GM12878 (cell line): Measurements from ENCODE around the gene RRBP1. TPM values are rescaled to one million over a fixed set of nuclear protein-coding genes. Genes with fewer than 3 reads are reported as not detected.

ENCODE experiments used
- ATAC-seq: fragments of 200-7000 bp; cut with Tn5 transposase; 3 replicates; pipeline ENCODE4 v1.9.1; 2020; ENCODE audit warnings: mild to moderate bottlenecking, moderate library complexity
- BruUV-seq: library from RNA; stranded (reverse); fragments of 400-500 nt; replicated peaks from 2 replicates; lab custom pipeline; 2021; lab: Mats Ljungman, UMichigan
- CTCF ChIA-PET: fragments of 300-600 bp; sonication (Branson Sonifier 250); formaldehyde crosslinking; extraction: SDS; loops from one replicate; lab custom pipeline; 2021; ENCODE audit warnings: inconsistent platforms; lab: Yijun Ruan, JAX
- POLR2A ChIA-PET: fragments of 350-600 bp; formaldehyde crosslinking; extraction: SDS; loops from one replicate; lab custom pipeline; 2021; ENCODE audit warnings: inconsistent platforms; lab: Charles Lee
- RAD21 ChIA-PET: fragments of 300-600 bp; sonication (Branson Sonifier 250); formaldehyde crosslinking; loops from one replicate; lab custom pipeline; 2023; ENCODE audit warnings: antibody characterized with exemption; ENCODE audit not compliant: unreplicated experiment; lab: Charles Lee
- SMC1A ChIA-PET: fragments of 300-600 bp; sonication (Branson Sonifier 250); formaldehyde crosslinking; loops from one replicate; lab custom pipeline; 2023; ENCODE audit not compliant: unreplicated experiment, uncharacterized antibody; lab: Charles Lee
- DNase-seq: peaks from one replicate; pipeline ENCODE4 v3.0.0-alpha.2; 2011; ENCODE audit warnings: low read depth, low spot score
- FAIRE-seq: peaks from 3 replicates; lab custom pipeline; 2011; peaks lifted over from hg19 to GRCh38; lab: Jason Lieb, UNC
- H2AFZ ChIP-seq: 2 replicates; pipeline ENCODE4 v1.6.0; 2011; ENCODE audit warnings: low read depth, low read length, control low read depth; ENCODE audit not compliant: control insufficient read depth
- H3K27ac ChIP-seq: 2 replicates; pipeline ENCODE4 v1.5.1; 2011; ENCODE audit warnings: control low read depth; ENCODE audit not compliant: control insufficient read depth, insufficient read depth
- H3K27me3 ChIP-seq, 2 experiments: replicated peaks in 1 of 2; 2 replicates each; pipeline versions ENCODE4 v1.6.0 to v1.6.1; 2011; ENCODE audit warnings: low read length in 1 of 2; ENCODE audit not compliant: control insufficient read depth in 2 of 2, insufficient read depth in 2 of 2
- H3K36me3 ChIP-seq, 2 experiments: 2 replicates each; pipeline ENCODE4 v1.5.1; 2011; ENCODE audit warnings: low read length in 1 of 2; ENCODE audit not compliant: control insufficient read depth in 2 of 2, insufficient read depth in 2 of 2
- H3K4me1 ChIP-seq: 2 replicates; pipeline ENCODE4 v1.6.1; 2011; ENCODE audit warnings: mild to moderate bottlenecking, low read length, moderate library complexity, mixed read lengths; ENCODE audit not compliant: control insufficient read depth, insufficient read depth
- H3K4me2 ChIP-seq: 2 replicates; pipeline ENCODE4 v1.6.0; 2011; ENCODE audit warnings: control low read depth; ENCODE audit not compliant: control insufficient read depth, insufficient read depth
- H3K4me3 ChIP-seq: fragments of 200-600 bp; sonication (generic); 2 replicates; pipeline ENCODE4 v1.5.1; 2016
- H3K79me2 ChIP-seq: 2 replicates; pipeline ENCODE4 v1.6.0; 2011; ENCODE audit warnings: low read length; ENCODE audit not compliant: control insufficient read depth, insufficient read depth
- H3K9ac ChIP-seq: 2 replicates; pipeline ENCODE4 v1.8.0; 2011; ENCODE audit warnings: low read length, control low read depth, mixed read lengths; ENCODE audit not compliant: control insufficient read depth, insufficient read depth
- H3K9me3 ChIP-seq: replicated peaks from 3 replicates; pipeline ENCODE4 v1.5.1; 2011; ENCODE audit warnings: mild to moderate bottlenecking, low read length; ENCODE audit not compliant: control insufficient read depth, insufficient read depth
- H4K20me1 ChIP-seq: 2 replicates; pipeline ENCODE4 v1.6.0; 2011; ENCODE audit not compliant: control insufficient read depth, insufficient read depth
- ATF7 ChIP-seq: fragments of 450-650 bp; IDR thresholded peaks from 2 replicates; pipeline ENCODE4 v1.6.1; 2016; ENCODE audit warnings: low read depth, mild to moderate bottlenecking
- CEBPB ChIP-seq, 2 experiments: fragments of 150-350 bp in 1 of 2; IDR thresholded peaks; 2 replicates each; pipeline ENCODE4 v1.6.1; 2012 to 2014; ENCODE audit warnings: low read depth in 2 of 2, low read length in 2 of 2, borderline replicate concordance in 1 of 2, inconsistent platforms in 1 of 2
- MEF2B ChIP-seq: fragments of 450-650 bp; IDR thresholded peaks from 2 replicates; pipeline ENCODE4 v1.6.1; 2018; ENCODE audit warnings: mild to moderate bottlenecking, moderate library complexity; ENCODE audit not compliant: partially characterized antibody, poor library complexity, severe bottlenecking
- MTA3 ChIP-seq: IDR thresholded peaks from 2 replicates; pipeline ENCODE4 v1.6.1; 2012; ENCODE audit warnings: low read length, inconsistent platforms, borderline replicate concordance
- NFXL1 ChIP-seq: fragments of 450-650 bp; IDR thresholded peaks from 2 replicates; pipeline ENCODE4 v1.6.1; 2017; ENCODE audit warnings: antibody characterized with exemption, mild to moderate bottlenecking, borderline replicate concordance
- POLR2A ChIP-seq: IDR thresholded peaks from 2 replicates; pipeline ENCODE4 v1.6.1; 2011; ENCODE audit warnings: low read depth, mild to moderate bottlenecking, low read length
- RAD21 ChIP-seq: IDR thresholded peaks from 2 replicates; pipeline ENCODE4 v1.6.1; 2011; ENCODE audit warnings: mild to moderate bottlenecking, low read depth, low read length, moderate library complexity; ENCODE audit not compliant: insufficient read depth
- RBBP5 ChIP-seq: fragments of 200-600 bp; sonication (generic); conservative IDR thresholded peaks from 2 replicates; pipeline ENCODE4 v1.6.1; 2016
- ZBTB11 ChIP-seq: fragments of 450-650 bp; formaldehyde crosslinking; IDR thresholded peaks from 2 replicates; pipeline ENCODE4 v1.5.0; 2022; ENCODE audit warnings: mild to moderate bottlenecking, missing genetic modification characterization
- WGBS: methylation state at CpG from one replicate; pipeline ENCODE4 v1.1.6; 2016; ENCODE audit warnings: low lambda C conversion rate; ENCODE audit not compliant: insufficient replicate concordance, insufficient coverage; ENCODE audit errors: missing lambda C conversion rate; 5-methylcytosine and 5-hydroxymethylcytosine counted together
- in situ Hi-C: fragments of 300-500 bp; cut with MboI; formaldehyde crosslinking; loops from 9 replicates; pipeline ENCODE4 v1.14.3; 2018; ENCODE audit warnings: mixed read lengths
- intact Hi-C: fragments of 100-400 bp; cut with micrococcal nuclease; formaldehyde crosslinking; loops from one replicate; pipeline ENCODE4 v1.14.2; 2022; ENCODE audit not compliant: unreplicated experiment
- polyA plus RNA-seq, 11 experiments: library from polyadenylated mRNA; depleted of rRNA in 4 of 11; unstranded in 6 of 11; stranded (reverse) in 5 of 11; fragments of >200 nt; fragmentation: Nextera tagmentation in 4 of 11; fragmentation: Illumina TruSeq in 1 of 11; extraction: Ambion mirVana in 4 of 11; extraction: Trizol in 1 of 11; gene quantifications; 1 replicate in 1 of 11; 2 replicates in 10 of 11; pipeline versions ENCODE4 v1.2.1 to v1.2.3, GENCODE V29; 2011 to 2016; ENCODE audit warnings: inconsistent platforms in 2 of 11, missing spikeins in 2 of 11, low read depth in 1 of 11
- total RNA-seq, 4 experiments: library from RNA; depleted of rRNA in 3 of 4; stranded (reverse); fragments of >200 nt in 3 of 4; fragmentation: Illumina TruSeq in 1 of 4; extraction: Trizol in 1 of 4; gene quantifications; 2 replicates each; pipeline versions ENCODE4 v1.2.1 to v1.2.3, GENCODE V29; 2013 to 2021

The RRBP1 gene
- total and polyA plus RNA-seq, 10 of the 15 experiments (the other 5 are each of a cell fraction or from before 2014, with no cell fraction given): 1.2 to 57.4 (median 24.6) TPM

GRCh38 chr20:17612287-17612991 is 69.6 kb downstream of the RRBP1 start:
- intact Hi-C loops (no loop called here), in situ Hi-C loops (no loop called here)
- no peaks in the 10 kb centered on the region for H3K4me1 ChIP-seq
- no peak; the same call in 1 of the 3 replicates for ATAC-seq
- RAD21 ChIA-PET: no interaction called here
- H3K36me3 ChIP-seq: peaks cover 4 to 5% of the 10 kb centered on the region in 2 experiments; a peak in 3 of 4 replicates
- FAIRE-seq: no peak
- BruUV-seq: no TSS peak
- no peak overlapping the region for H3K9ac ChIP-seq
- no peaks in the 10 kb centered on the region for H4K20me1 ChIP-seq
- H3K4me3 ChIP-seq: no peak overlapping the region
- no peak overlapping the region for H2AFZ ChIP-seq
- 70% methylated on average over 15 of the region's 16 CpGs for WGBS
- SMC1A ChIA-PET: no interaction called here
- POLR2A ChIA-PET: no interaction called here
- CTCF ChIA-PET: no interaction called here
- no peaks in the 10 kb centered on the region for H3K79me2 ChIP-seq
- no peak for DNase-seq
- TF ChIP-seq RBBP5 (no peak), POLR2A (peak; percentile 47)
- no peak overlapping the region for H3K27ac ChIP-seq
- H3K4me2 ChIP-seq: no peak overlapping the region
- no peaks in the 10 kb centered on the region for H3K27me3 ChIP-seq
- no peaks in the 10 kb centered on the region for H3K9me3 ChIP-seq

- Histone ChIP-seq H3K9me3 (no peaks in the 10 kb centered on the region), H3K4me2 (no peak overlapping the region), H2AFZ (no peak overlapping the region), H3K79me2 (no peaks in the 10 kb centered on the region), H3K4me3 (no peak overlapping the region), H3K4me1 (no peaks in the 10 kb centered on the region), H3K9ac (no peak overlapping the region), H3K27me3 (no peaks in the 10 kb centered on the region), H4K20me1 (no peaks in the 10 kb centered on the region), H3K36me3 (peaks cover 4 to 5% of the 10 kb centered on the region in 2 experiments; a peak in 3 of 4 replicates), H3K27ac (no peak overlapping the region)
- RAD21 ChIA-PET: no interaction called here
- ATAC-seq: peak; percentile 9
- FAIRE-seq: no peak
- no TSS peak for BruUV-seq
- in situ Hi-C loops: no loop called here
- DNase-seq: no peak
- CTCF ChIA-PET: no interaction called here
- 90% methylated on average over 26 of the region's 26 CpGs for WGBS
- intact Hi-C loops: no loop called here
- SMC1A ChIA-PET: no interaction called here
- POLR2A ChIA-PET: no interaction called here
- no peak for TF ChIP-seq ATF7
- TF ChIP-seq NFXL1: no peak
- TF ChIP-seq POLR2A: peak; percentile 13; the same call in 1 of the 2 replicates
- TF ChIP-seq MEF2B: no peak
- TF ChIP-seq MTA3: no peak; the same call in 1 of the 2 replicates
- TF ChIP-seq ZBTB11 (CRISPR knock-in tag): no peak
- TF ChIP-seq CEBPB (IDR thresholded peaks at IDR 0.05; ENCODE audit: borderline replicate concordance in 1 of 2, low read depth in 2 of 2, low read length in 2 of 2): no peak
- 0 out of 2 replicates have a peak, but pooled peaks have one; percentile 21 for TF ChIP-seq RAD21
These were observed 70.3 kb downstream of the RRBP1 start for GRCh38 chr20:17611540-17612286.
